GM18951 (cell line): ENCODE data around the gene DAP3.
"Not testable (repeated sequence)": the region's sequence is repeated elsewhere in the genome, so short reads cannot be mapped to it uniquely, and the experiment has no call there.

Experiments
- POLR2A ChIP-seq: IDR thresholded peaks from 4 replicates; pipeline ENCODE4 v1.6.1; 2011; ENCODE audit warnings: mild to moderate bottlenecking; ENCODE audit not compliant: insufficient read length, insufficient read depth; ENCODE audit errors: extremely low read depth
- in situ Hi-C: fragments of 300-500 bp; cut with MboI; formaldehyde crosslinking; loops from one replicate; pipeline ENCODE4 v1.12.0; 2022; ENCODE audit warnings: low sequenced_read_pairs, mixed read lengths, inconsistent platforms; ENCODE audit not compliant: unreplicated experiment

The DAP3 gene

GRCh38 chr1:155719703-155720102 lies 30.8 kb downstream of the DAP3 start:
- in situ Hi-C loops: no loop called here
- no peak for TF ChIP-seq POLR2A

GRCh38 chr1:155725142-155725541 lies 36.3 kb downstream of the DAP3 start:
- in situ Hi-C loops: no loop called here
- TF ChIP-seq POLR2A: no peak

- TF ChIP-seq POLR2A: no peak
- in situ Hi-C loops: no loop called here
Measured at GRCh38 chr1:155729031-155729898, 40.4 kb downstream of the DAP3 start.

GRCh38 chr1:155740995-155741394 lies 52.1 kb downstream of the DAP3 start:
- in situ Hi-C loops: no loop called here
- TF ChIP-seq POLR2A: no peak

GRCh38 chr1:155741908-155742307 lies 53.0 kb downstream of the DAP3 start:
- no peak for TF ChIP-seq POLR2A
- in situ Hi-C loops: no loop called here

DNA sequence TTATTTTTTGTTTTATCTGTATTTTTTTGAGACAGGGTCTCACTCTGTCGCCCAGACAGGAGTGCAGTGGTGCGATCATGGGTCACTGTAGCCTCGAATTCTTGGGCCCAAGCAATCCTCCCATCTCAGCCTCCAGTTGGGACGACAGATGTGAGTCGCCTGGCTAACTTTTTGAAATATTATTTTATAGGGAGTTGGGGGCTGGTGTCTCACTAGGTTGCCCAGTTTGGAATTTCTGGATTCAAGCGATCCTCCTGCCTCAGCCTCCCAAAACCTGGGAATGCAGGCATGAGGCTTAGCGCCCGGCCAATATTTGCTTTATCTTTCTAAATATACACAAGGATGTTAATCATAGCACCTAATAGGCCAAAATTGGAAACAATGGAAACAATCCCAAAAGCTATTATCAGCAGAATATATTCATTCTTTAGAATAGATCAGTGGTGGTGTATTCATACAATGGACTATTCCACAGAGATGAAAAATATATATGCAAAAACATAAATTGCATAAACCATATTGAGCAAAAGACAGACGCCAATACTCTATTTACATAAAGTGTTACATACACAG lies 55.9 kb downstream of the DAP3 start:
- no peak for TF ChIP-seq POLR2A
- in situ Hi-C loops: no loop called here

DNA sequence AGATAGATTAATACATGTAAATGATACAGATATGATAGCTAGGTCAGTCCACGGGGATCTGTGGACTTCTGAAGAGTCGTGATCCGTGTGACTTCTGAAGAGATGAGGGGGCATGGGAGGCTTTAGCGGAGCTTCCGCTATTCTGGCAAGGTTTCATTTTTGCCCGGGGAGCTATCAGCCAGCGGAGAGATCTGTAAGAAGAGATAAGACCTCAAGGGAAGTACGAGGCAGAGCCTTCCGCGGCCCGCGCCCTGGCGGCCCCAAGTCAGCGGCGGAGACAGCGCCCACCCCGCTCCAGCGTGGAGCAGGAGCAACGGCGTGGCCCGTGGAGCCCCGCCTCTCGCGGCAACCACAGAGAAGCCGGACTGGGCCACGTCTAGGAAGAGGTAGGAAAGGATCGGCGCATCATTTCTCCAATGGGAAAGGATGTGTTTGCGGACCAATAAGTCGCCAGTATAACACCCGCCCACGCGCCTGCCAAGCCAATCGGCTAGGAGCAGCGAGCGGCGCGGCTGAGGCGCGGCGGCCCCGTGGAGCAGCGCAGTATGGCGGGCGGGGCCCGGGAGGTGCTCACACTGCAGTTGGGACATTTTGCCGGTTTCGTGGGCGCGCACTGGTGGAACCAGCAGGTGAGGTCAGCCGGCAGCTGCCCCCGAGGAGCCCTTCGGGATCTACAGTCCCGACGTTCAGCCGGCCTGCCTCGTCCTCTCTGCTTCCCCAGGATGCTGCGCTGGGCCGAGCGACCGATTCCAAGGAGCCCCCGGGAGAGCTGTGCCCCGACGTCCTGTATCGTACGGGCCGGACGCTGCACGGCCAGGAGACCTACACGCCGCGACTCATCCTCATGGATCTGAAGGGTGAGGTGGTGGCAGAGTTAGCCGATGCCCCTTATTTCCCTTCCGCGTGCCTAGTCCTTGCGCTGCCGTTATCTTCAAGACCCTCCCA lies 56.7 kb downstream of the DAP3 start:
- peak; percentile 86 for TF ChIP-seq POLR2A
- in situ Hi-C loops: not testable (repeated sequence)

DNA sequence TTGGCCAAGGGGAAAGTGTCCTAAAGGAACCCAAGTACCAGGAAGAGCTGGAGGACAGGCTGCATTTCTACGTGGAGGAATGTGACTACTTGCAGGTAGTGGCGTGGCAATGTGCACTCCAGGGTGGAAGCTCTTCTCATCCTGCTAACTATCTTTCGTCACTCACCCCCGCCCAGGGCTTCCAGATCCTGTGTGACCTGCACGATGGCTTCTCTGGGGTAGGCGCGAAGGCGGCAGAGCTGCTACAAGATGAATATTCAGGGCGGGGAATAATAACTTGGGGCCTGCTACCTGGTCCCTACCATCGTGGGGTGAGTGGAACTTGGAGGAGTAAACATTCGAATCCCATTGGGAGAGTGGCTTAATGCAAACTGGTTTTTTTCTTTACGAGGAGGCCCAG lies 58.7 kb downstream of the DAP3 start:
- in situ Hi-C loops: not testable (repeated sequence)

GRCh38 chr1:155748141-155748540 lies 59.2 kb downstream of the DAP3 start:
- in situ Hi-C loops: not testable (repeated sequence)

GRCh38 chr1:155759017-155759416 lies 70.1 kb downstream of the DAP3 start:
- in situ Hi-C loops: not testable (repeated sequence)

DNA sequence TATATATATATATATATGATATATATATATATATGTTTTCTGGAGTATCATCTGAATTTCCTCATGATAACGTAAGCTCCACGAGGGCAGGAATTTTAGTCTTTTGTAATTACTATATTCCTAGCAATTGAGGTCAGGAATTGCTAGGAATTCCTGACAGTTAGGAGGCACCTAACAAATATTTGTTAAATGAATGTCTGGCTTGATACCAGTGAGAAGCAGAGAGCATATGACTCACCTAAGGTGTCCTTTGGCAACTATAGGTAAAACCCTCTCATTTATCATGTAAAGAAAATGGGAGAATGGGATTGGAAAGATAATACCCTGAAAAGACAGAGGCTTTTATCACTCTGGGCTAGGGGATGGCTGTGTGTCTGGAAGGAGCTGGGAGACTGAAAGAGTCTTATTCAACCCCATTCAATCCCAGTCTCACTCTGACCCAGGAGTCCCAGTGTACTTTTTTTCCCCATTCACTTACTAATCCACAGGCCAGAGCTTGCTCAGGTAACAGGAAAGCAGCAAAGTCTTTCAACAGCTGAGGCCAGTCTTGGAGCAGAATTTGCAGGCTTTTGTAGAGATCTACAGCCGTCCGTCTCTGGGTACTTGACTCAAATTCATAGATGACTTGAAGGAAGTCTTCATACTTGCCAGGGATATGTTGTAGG lies 71.2 kb downstream of the DAP3 start:
- in situ Hi-C loops: no loop called here
- TF ChIP-seq POLR2A: no peak

- no peak for TF ChIP-seq POLR2A
- in situ Hi-C loops: no loop called here
Measured at GRCh38 chr1:155760751-155761475, 72.0 kb downstream of the DAP3 start.
